Muscle of arm (tissue), 12 donors: ENCODE measurements around the gene MPHOSPH9. TPM values are rescaled to one million over a fixed set of nuclear protein-coding genes. Genes with fewer than 3 reads are reported as not detected.
"Not testable (repeated sequence)": the region's sequence is repeated elsewhere in the genome, so short reads cannot be mapped to it uniquely, and the experiment has no call there.

Experiments
- DNase-seq: peaks from one replicate; pipeline ENCODE4 v3.0.0-alpha.2; 2013
- polyA plus RNA-seq, 12 donors: library from polyadenylated mRNA; unstranded; fragments of 120-200 nt; gene quantifications; one replicate each; pipeline ENCODE4 v1.2.1, GENCODE V29; 2013; ENCODE audit not compliant: insufficient read length in 12 of 12

MPHOSPH9 gene
- polyA plus RNA-seq, 12 donors, result 16.9 to 33.6 (median 22.6) TPM; not detected in 1

DNA sequence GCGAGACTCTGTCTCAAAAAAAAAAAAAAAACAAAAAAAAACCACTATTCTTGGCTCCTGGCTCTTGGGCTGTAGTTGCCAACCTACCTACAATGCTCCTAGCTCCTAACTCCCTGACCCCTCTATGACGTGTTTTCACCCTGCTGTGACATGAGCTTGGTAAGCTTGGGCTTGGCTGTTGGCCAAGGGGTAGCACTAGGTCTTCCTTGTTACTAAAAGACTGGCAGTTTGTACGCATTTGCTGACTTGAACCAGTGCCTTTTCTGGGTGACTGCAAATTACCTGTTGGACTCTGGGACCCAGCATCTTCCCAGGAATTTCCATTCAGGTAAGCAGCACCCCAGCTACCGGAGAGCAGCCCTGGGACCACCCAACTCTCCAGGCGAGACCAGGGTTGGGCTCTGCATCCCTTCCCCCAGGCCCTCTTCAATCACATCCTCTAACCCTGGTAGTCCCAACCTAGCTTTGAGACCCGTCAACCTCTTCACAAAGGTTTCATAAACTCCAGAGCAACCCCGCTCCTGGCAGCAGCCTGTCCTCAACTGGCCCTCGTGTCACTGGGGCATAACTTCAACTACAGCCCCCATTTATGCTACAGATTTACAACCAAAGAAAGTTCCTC is 30.4 kb upstream of the MPHOSPH9 start:
- DNase-seq, result no peak

DNA sequence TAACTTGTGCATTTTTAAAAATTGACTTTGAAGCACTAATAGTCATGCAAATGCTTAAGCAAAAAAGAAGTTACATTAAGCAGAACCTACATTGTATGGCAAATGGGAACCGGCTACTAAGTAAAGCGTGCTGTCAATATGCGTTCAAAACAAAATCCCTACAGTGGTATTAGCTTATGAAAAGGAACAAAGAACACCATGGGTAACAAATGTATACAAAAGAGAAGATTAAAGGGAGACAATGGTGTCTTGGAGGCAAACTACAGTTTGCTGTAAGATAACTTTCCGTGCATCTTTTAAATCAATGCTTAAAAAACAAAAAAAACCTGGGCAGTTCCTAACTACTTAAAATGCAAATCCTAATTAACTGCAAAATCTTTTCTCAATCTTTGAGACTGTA is 28.3 kb upstream of the MPHOSPH9 start:
- DNase-seq, result no peak

DNA sequence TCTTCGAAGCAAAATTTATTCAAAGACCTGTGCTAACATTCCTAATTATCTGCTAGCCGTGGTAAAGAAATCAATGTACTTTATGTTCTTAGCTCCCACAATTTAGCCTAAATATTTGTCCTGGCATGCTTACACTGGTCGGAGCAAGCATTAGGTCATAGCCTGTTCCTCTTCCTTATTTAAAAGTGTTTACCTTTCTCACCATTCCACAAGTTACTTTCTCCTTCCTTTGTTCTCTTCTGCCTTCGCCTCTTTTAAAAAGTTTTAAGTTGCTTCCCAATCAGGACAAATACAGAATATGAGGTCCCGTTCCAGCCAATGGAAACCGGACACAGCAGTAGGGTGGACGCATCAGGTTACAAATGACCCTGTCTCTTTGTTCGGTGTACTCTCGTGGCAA is 27.1 kb upstream of the MPHOSPH9 start:
- no peak for DNase-seq

DNA sequence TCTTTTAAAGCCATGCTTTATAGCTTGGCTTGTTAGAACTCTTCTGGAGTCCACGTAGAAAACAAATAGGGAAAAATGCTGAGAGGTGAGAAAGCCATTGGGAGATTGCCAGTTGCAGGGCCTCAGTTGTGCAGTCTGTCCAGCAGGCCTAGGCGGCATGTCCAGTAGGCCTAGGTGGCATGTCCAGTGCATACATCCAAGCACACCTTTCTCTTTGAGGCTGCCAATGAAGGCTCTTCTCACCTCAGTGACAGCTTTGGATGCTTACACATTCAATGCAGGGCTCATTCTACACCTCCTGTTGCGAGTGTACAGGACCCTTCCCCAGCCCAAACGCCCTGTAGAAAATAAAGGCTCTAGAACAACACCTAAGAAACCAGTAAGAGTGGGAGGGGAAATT is 25.7 kb upstream of the MPHOSPH9 start:
- no peak for DNase-seq

DNA sequence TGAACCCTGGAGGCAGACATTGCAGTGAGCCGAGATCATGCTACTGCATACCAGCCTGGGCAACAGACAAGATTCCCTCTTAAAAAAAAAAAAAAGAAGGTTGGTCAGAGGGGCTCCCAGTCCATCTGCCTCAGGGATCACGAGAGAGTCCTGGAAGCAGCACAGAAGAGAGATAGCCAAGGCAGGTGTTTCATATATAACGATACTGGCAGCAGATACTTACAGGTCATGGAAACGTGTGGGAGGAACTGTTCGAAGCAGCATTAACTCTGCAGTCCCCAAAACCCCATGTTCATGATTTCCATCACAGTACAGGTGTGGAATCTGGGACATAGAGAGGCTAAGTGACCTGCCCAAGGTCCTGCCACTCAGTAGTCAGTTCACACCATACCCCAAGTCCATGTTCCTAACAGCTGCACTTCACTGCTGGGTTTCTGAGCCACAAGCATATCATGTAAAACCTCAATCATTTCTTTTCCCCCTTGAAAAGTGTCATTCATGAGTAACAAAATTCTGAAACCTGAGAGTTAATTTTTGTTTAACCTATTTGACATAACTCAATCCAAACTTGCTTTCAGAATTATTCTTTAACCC is 22.0 kb upstream of the MPHOSPH9 start:
- DNase-seq, result no peak

DNA sequence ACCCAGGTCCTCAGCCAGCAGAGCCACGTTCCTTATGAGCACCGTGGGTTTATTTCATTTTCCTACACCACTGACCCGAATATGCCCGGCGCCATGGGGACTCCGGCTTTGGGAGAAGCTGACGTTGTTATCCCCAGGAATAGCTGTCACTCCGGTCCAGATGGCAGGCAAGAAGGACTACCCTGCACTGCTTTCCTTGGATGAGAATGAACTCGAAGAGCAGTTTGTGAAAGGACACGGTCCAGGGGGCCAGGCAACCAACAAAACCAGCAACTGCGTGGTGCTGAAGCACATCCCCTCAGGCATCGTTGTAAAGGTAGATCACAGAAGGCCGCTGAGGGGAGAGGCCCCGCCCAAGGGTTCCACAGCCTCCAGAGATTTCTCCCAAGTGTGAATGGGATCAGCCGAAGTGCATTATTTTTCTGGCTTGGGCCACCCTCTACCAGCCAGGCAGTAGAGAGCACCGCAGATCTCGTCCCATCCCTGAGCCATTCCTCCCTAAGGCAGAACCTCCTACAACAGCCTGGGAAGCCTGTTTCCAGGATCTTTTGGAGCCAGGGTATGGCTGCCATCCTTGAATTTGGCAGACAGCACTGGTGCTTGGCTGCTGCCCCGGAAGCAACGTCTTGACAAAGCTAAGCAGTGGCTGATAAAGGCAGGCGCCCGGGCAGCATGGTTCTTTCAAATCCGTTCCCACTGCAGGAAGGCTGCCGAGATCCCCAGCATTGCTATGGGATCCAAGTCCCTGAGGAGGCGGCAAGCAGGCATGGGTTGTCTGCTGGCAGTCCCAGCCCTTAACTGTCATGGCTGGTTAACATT is 20.9 kb upstream of the MPHOSPH9 start:
- no peak for DNase-seq

DNA sequence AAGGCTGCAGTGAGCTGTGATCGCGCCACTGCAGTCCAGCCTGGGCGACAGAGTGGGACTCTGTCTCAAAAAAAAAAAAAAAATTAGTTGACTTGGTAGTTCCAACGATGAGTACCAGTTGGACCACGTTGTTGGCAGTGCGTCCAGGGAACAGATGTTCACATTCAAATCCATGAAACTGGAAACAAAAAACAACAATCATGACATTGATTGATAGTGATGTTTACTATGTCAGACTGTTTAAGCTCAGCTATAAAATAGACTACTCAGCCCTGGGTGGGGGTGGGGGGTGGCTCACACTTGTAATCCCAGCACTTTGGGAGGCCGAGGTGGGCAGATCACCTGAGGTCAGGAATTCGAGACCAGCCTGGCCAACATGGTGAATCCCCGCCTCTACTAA is 19.4 kb upstream of the MPHOSPH9 start:
- not testable (repeated sequence) for DNase-seq

DNA sequence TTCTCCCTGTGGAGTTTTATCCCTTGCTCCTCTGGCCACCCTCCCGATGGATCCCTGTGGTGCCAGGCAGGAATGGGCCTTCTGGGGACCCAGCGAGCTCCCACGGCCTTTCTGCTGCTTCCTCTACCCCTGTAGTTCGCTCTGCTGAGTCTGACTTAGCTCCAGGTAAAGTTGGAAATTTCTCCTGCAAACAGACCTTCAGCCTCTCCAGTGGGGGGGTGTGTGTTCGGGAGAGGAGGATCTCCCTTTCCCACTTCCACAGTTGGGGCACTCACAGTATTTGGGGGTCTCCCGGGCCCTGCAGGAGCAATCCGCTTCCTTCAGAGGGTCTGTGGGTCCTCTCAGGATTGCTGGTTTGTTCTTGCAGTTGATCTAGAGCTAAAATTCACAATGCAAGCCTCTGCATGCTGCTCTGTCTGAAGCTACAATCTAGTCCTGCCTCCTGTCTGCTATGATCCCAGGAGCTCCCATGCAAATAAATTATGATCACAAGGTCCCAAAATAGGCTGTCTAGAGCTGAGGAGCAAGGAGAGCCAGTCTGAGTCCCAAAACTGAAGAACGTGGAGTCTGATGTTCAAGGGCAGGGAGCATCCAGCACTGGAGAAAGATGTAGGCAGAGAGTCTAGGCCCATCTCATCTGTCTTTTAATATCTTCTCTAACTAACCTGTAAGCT is 18.6 kb upstream of the MPHOSPH9 start:
- no peak for DNase-seq

DNA sequence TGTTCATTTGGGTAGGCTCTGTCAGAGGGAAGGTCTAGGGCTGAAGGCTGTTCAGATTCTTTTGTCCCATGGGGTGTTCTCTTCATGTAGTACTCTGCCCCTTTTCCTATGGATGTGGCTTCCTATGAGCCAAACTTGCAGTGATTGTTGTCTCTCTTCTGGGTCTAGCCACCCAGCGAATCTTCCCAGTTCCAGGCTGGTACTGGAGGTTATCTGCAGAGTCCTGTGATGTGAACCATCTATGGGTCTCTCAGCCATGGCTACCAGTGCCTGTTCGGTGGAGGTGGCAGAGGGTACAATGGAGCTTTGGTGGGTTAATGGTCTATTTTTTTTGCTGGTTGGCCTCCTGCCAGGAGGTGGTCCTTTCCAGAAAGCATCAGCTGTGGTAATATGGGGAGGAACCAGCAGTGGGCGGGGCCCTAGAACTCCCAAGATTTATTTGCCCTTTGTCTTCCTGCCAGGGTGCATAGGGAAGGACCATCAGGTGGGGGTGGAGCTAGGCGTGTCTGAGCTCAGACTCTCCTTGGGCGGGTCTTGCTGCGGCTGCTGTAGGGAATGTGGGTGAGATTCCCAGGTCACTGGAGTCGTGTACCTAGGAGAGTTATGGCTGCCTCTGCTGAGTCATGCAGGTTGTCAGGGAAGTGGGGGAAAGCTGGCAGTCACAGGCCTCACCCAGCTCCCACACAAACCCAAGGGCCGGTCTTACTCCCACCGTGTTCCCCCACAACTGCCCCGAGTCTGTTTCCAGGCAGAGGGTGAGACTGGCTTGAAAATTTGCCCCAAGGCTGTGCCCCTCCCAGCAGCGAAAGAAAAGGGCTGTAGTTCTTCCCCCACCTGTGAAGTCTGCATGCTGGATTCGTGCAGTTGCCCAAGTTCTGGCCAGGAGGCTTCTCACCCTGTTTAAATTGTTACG is 17.8 kb upstream of the MPHOSPH9 start:
- no peak for DNase-seq

DNA sequence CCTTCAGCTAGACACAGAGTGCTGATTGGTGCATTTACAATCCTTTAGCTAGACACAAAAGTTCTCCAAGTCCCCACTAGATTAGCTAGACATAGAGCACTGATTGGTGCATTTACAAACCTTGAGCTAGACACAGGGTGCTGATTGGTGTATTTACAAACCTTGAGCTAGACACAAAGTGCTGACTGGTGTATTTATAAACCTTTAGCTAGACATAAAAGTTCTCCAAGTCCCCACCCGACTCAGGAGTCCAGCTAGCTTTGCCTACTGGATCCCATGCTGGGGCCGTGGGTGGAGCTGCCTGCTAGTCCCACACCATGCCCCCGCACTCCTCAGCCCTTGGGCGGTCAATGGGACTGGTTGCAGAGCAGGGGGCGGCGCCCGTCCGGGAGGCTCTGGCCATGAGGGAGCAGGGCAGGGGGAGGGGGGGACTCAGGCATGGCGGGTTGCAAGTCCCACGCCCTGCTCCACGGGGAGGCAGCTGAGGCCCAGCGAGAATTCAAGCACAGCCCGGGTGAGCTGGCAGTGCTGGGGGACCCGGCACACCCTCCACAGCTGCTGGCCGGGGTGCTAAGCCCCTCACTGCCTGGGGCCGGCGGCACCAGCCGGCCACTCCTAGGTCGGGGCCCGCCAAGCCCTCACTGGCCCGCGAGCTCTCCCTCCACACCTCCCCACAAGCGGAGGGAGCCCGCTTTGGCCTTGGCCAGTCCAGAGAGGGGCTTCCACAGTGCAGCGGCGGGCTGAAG is 16.2 kb upstream of the MPHOSPH9 start:
- not testable (repeated sequence) for DNase-seq

DNA sequence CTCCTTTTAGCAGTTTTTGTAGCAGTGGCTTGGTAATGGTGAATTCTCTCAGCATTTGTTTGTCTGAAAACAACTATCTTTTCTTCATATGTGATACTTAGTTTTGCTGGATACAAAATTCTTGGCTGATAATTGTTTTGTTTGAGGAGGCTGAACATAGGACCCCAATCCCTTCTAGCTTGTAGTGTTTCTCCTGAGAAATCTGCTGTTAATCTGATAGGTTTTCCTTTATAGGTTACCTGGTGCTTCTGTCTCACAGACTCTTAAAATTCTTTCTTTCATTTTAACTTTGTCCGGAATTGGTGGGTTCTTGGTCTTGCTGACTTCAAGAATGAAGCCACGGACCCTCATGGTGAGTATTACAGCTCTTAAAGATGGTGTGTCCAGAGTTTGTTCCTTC is 15.2 kb upstream of the MPHOSPH9 start:
- DNase-seq, result not testable (repeated sequence)

DNA sequence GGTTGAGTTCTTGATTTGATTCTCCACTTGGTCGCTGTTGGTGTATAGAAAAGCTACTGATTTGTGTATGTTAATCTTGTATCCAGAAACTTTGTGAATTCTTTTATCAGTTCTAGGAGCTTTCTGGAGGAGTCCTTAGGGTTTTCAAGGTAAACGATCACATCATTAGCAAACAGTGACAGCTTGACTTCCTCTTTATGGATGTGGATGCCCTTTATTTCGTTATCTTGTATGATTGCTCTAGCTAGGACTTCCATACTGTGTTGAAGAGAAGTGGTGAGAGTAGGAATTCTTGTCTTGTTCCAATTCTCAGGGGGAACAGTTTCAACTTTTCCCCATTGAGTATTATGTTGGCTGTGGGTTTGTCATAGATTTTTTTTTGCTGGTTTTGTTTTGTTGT is 12.7 kb upstream of the MPHOSPH9 start:
- DNase-seq, result no peak

DNA sequence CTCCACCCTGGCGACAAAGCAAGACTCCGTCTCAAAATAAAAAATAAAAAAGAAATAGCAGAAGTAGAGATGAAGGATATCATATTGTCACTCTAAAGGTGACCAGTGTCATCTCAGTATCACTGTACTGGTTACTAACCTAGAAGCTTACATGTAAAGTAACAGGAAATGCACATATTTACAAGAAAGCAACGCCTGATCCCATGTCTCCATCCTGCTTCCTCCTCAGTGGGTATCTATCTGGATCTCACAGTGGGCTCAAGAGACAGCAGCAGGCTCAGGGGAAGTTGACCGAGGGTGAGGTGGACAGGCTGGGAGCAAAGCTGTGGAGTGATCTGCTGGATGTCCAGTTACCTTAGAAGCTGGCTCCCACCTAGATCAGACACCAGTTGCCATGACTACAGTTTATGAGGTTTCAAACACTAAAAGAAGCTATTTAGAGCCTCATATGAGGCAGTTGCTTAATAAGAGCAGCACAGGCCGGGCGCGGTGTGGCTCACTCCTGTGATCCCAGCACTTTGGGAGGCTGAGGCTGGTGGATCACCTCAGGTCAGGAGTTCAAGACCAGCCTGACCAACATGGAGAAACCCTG is 10.8 kb upstream of the MPHOSPH9 start:
- no peak for DNase-seq

DNA sequence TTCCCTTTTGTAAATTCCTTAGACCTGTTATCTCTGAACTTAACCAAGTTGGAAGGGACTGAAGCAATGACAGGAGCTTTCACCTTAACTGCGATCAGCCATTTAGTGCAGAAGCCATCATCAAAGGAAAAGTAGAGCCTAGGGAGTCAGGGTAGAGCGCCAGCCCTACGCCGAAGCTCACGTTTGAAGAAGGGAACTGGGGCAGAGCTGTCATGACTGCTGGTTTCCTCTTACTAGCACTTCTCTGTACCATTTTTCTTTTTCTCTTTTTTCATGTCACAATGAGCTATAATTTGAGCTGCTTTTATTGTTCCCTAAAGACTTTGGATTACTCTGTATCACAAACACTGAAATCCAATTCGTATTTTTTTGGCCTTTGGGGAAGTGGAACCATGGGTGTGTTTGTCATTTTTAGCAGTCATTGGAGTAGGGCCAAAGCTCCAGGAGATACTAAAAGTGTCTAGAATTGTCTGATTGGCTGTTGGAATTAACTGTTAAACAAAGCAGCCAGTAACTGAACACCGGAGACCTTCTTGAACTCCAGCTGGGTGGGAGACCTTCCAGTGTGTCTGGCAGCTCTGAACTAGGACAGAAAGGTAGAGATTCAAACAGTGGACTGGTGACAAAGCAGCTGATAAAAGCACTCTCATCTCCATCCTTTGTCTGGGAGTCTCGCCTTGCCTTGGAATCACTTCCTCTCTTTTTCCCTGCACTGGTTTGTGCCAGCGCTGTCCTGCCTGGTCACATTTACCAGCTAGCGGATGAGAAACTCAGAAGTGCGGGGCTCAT is 9.4 kb upstream of the MPHOSPH9 start:
- peak; percentile 35 for DNase-seq

DNA sequence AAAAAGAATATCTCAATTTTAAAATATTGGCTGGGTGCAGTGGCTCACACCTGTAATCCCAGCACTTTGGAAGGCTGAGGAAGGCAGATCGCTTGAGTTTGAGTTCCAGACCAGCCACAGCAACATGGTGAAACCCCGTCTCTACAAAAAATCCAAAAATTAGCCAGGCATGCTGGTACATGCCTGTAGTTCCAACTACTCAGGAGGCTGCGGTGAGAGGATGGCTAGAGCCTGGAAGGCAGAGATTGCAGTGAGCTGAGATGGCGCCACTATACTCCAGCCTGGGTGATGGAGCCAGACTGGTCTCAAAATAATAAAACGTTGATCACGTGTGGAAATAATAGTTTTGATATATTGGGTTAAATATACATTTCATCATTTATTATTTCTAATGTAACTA is 6.0 kb upstream of the MPHOSPH9 start:
- no peak for DNase-seq

DNA sequence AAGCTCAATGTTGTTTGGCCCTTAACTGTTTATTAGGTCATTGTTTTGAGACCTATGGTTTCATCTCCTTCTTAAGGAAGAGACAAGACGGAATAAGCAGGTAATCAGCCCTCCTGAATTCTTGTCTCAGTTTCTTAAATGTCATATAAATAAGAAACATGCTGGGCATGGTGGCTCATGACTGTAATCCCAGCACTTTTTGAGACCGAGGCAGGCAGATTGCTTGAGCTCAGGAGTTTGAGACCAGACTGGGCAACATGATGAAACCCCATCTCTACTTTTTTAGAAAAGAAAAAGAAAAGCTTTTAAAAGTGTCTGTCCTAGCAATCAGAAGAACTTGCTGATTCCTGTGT is 5.4 kb upstream of the MPHOSPH9 start:
- DNase-seq, result no peak

DNA sequence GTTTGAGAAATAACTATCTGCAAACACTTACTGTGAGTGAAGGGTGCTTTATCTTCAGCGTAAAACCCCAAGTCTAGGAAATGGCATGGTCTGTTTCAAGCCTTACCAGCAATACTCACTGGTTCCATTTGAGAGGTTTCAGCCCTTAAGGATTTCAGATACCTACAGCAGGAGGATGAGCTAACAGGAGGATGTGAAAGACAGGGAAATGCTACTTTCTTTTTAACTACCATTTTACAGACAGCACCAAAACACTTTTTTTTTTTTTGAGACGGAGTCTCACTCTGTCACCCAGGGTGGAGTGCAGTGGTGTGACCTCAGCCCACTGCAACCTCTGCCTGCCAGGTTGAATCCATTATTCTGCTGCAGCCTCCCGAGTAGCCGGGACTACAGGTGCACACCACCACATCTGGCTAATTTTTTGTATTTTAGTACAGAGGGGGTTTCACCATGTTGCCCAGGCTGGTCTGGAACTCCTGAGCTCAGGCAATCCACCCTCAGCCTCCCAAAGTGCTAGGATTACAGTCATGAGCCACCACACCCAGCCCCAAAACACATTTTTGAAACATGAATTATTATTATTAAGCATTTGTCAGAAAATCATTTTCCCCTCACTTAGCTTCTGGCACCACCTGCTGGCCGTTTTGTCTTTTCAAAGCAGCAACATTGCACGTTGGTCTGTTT is 4.8 kb upstream of the MPHOSPH9 start:
- peak; percentile 64 for DNase-seq

DNA sequence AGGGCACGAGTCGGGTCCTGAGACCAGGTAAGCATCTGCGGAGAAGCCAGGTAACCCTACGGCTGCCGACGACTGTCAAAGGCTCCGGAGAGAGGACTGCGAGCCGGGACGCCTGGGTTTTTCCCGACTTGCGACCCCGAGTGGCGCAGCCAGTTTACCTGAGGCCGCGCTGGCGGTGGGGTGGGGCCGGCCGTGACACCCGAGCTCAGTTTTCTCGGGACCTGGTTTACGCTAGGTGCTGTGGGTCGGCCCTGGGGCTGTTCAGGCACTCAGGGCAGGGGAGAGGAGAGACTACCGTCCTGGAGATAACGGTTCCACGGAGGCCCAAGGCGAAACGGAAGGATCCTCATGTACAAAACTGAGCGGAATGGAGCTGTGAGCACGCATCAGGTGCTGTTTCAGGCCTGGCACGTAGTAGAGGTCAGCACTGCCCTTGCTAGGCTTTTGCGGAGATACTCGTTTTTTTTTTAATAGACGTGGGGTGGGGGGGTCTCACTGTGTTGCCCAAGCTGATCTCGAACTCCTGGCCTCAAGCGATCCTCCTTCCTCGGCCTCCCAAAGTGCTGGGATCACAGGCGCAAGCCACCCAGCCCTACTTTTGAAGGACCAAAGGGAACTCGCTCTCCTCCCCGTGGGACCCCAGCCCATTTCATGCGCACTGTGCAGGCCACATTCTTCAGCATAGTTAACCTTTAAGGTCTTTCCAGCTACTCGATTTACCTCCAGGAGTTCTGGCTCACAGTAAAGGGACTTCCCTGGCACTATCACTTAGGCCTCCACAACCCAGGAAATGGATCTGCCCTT is 766 bp upstream of the MPHOSPH9 start:
- no peak for DNase-seq
